C4-2B (cell line): Measurements from ENCODE around the gene DLG2.

Experiments used
- CTCF ChIP-seq: fragments of 450-650 bp; conservative IDR thresholded peaks from 2 replicates; pipeline ENCODE4 v1.5.1; 2017; ENCODE audit warnings: mild to moderate bottlenecking
- ZFX ChIP-seq: fragments of 450-650 bp; IDR thresholded peaks from 2 replicates; pipeline ENCODE4 v1.6.1; 2017

- TF ChIP-seq CTCF (no peak), ZFX (no peak)
Observed at GRCh38 chr11:83956119-83956697, 1670.9 kb downstream of the DLG2 start.
